Measurements from ENCODE around the gene HIC2. TPM values are rescaled to one million over a fixed set of nuclear protein-coding genes. Genes with fewer than 3 reads are reported as not detected.

Gene HIC2
- total and polyA plus RNA-seq, 2 of the 13 experiments (the other 11 are each of a cell fraction or from before 2014, with no cell fraction given) = 5.0 to 13.7 TPM

DNA sequence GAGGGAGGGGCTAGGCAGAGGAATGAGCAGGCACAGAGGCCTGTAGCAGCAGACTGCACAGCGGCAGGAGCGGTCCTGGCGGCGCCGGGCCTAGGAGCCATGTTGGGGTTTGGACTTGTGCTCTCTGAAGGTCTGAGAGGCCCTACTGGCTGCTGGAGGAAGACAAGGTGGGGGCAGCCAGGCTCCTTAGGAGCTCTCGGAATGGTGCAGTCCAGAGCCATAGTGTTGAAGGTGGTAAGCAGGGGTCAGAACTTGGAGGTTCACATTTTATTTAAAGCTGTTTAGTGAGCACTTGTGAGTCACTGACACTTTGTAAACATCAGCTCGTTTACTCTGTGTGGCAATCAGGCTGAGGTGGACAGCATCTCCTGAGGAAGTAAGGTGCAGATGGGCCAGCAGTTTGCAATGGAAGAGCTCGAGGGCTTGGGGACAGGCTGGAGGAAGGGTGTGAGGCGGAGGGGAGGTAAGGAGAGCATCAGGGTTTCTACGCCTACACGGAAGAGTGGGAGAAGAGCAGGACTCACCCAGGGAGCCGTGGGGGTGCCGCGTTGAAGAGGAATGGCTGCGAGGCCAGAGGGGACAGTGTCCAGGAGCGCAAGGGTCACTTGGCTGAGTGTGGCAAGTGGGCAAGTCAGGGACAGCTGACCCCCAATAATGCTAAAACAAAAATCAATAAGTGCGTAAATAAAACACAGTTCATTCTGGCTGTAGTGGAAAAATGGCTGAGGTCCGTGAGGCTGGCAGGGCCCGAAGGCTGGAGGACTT is 40.0 kb downstream of the HIC2 start (continued):
- TF ChIP-seq ZHX1 (CRISPR knock-in tag; IDR thresholded peaks at IDR 0.05; ENCODE audit: low read depth) = 0 out of 2 replicates have a peak, but pooled peaks have one; percentile 65
- TF ChIP-seq NFRKB (IDR thresholded peaks at IDR 0.05) = no peak
- TF ChIP-seq ZNF724P (CRISPR knock-in tag; IDR thresholded peaks at IDR 0.05; ENCODE audit: borderline replicate concordance) = no peak
- TF ChIP-seq ZBTB25 (CRISPR knock-in tag; IDR thresholded peaks at IDR 0.05) = 0 out of 2 replicates have a peak, but pooled peaks have one; percentile 32
- no peak for TF ChIP-seq FLYWCH1 (CRISPR knock-in tag; IDR thresholded peaks at IDR 0.05)
- no peak for TF ChIP-seq ZNF772 (CRISPR knock-in tag; IDR thresholded peaks at IDR 0.05)
- no peak for TF ChIP-seq ZSCAN22 (CRISPR knock-in tag; IDR thresholded peaks at IDR 0.05)
- TF ChIP-seq ZNF20 (CRISPR knock-in tag; IDR thresholded peaks at IDR 0.05) = no peak
- no peak for TF ChIP-seq ZNF598 (CRISPR knock-in tag; IDR thresholded peaks at IDR 0.05; ENCODE audit: borderline replicate concordance)
- TF ChIP-seq ZKSCAN1 (IDR thresholded peaks at IDR 0.05; ENCODE audit: low read length) = peak; percentile 49; the same call in 1 of the 2 replicates
- peak; percentile 61; the same call in 1 of the 2 replicates for TF ChIP-seq HOXA3 (CRISPR knock-in tag; IDR thresholded peaks at IDR 0.05)
- peak; percentile 76; the same call in 1 of the 2 replicates for TF ChIP-seq ZFP90 (CRISPR knock-in tag; IDR thresholded peaks at IDR 0.05; ENCODE audit: borderline replicate concordance)
- no peak for TF ChIP-seq TBP (CRISPR knock-in tag; IDR thresholded peaks at IDR 0.05)
- TF ChIP-seq ZBTB10 (CRISPR knock-in tag; IDR thresholded peaks at IDR 0.05; ENCODE audit: borderline replicate concordance) = peak; percentile 70; the same call in 1 of the 2 replicates
- 0 out of 2 replicates have a peak, but pooled peaks have one; percentile 69 for TF ChIP-seq AKAP8 (CRISPR knock-in tag; IDR thresholded peaks at IDR 0.05)
- 0 out of 2 replicates have a peak, but pooled peaks have one; percentile 49 for TF ChIP-seq ZSCAN20 (CRISPR knock-in tag; IDR thresholded peaks at IDR 0.05; ENCODE audit: borderline replicate concordance)
- no peak for TF ChIP-seq SNAPC5 (CRISPR knock-in tag; IDR thresholded peaks at IDR 0.05; ENCODE audit: borderline replicate concordance)
- no peak for TF ChIP-seq ZNF777 (CRISPR knock-in tag; IDR thresholded peaks at IDR 0.05)
- TF ChIP-seq ZNF18 (CRISPR knock-in tag; IDR thresholded peaks at IDR 0.05; ENCODE audit: insufficient replicate concordance) = peak; percentile 88
- no peak for TF ChIP-seq HNRNPUL1 (IDR thresholded peaks at IDR 0.05; ENCODE audit: low read depth, low read length)
- peak; percentile 56; the same call in 1 of the 2 replicates for TF ChIP-seq ZNF607 (CRISPR knock-in tag; IDR thresholded peaks at IDR 0.05; ENCODE audit: borderline replicate concordance)

All from HepG2 (cell line).